ENCODE results near the gene PLAAT2.
"Not testable (repeated sequence)": the region's sequence is repeated elsewhere in the genome, so short reads cannot be mapped to it uniquely, and the experiment has no call there.

Gene PLAAT2

DNA sequence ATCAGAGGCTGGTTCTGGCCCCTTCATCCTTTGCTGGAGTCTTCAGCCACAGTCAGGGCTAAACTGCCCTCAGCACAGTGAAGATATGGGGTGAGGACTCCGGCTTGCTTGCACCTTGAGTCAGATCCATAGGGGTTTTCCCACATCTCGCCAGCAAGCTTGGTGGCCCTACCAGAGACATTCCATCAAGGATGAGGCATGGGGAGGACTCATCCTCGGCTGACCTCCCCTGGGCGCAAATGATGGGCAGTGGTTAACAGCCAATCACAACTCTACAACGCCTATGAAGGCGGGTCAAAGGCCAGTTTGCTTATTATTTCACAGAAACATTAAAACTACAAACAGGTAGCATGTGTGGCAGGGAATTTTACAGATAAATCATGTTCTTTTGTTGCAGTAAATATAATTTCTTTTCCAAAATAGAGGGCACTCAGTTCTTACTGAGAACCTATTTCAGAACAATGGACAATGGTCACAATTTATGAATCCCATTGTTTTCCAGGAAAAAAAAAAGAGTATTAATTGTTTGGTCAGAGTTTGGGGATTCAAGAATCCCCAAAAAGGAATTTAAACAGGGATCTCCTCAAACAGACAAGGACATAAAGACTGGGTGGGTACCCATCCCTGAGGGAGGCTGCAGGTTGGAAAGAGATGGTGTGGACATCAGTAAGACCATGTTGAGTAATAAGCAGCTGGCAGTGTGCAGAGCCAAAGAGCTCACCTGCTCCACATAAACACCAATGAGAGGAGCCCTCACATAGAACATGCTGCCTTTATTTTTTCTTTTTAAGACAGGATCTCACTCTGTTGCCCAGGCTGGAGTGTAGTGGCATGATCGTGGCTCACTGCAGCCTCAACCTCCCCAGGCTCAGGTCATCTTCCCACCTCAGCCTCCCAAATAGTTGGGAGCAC is 36.3 kb upstream of the PLAAT2 start:
- no peaks in the 10 kb centered on the region for H3K27me3 ChIP-seq (ENCODE audit: insufficient read depth, low read length)
- peak overlapping the region; percentile 69; the same call in 1 of the 2 replicates for H3K27ac ChIP-seq (ENCODE audit: low read depth, low read length)
- H3K4me1 ChIP-seq (ENCODE audit: control insufficient read depth, insufficient read depth, low read length, unreplicated experiment): peaks cover 35% of the 10 kb centered on the region
- H3K36me3 ChIP-seq (ENCODE audit: insufficient read depth, low read length): no peaks in the 10 kb centered on the region; the same call in 1 of the 2 replicates
- no peak overlapping the region for H3K4me3 ChIP-seq (ENCODE audit: low read depth, low read length)
- H2AFZ ChIP-seq (ENCODE audit: low read length, unreplicated experiment): no peak overlapping the region
- peaks cover 7% of the 10 kb centered on the region for H3K79me2 ChIP-seq (ENCODE audit: control insufficient read depth, insufficient read depth, low read length, unreplicated experiment)

DNA sequence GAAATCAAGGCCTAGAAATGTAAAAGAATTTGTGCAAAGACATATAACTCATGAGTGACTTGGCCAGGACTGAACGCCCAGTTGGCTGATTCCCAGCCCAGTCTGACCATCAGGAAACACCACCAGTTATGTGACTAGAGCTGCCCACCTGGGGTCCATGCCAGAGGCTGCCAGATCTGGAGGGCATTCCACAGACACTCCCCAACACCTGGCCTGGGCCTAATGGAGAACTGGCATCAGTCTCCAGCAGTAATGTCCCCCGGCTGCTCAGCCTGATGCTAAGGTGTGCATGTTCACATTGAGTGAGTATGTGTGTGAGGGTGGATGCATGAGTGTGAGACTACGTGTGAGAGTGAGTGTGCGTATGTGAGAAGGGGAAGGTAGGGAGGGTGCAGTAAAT is 35.4 kb upstream of the PLAAT2 start:
- H2AFZ ChIP-seq (ENCODE audit: low read length, unreplicated experiment): no peak overlapping the region

DNA sequence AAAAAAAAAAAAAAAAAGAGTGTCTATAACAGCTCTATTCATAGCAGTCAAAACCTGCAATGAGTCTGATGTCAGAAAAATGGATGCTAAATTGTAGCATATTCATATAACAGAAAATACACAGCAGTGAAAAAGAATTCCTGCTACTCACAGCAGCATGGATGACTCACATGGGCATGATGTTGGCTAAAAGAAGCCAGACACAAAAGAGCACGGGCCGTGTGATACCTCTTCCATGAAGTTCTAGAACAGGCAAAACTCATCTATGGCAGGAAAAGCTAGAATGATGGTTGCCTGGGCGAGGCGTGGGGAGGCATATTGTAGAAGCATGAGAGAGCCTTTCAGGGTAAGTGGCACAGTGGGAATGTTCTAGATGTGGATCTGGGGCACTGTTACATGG is 32.1 kb upstream of the PLAAT2 start:
- Histone ChIP-seq H3K79me2 (ENCODE audit: control insufficient read depth, insufficient read depth, low read length, unreplicated experiment) (peaks cover 5% of the 10 kb centered on the region), H3K36me3 (ENCODE audit: insufficient read depth, low read length) (peaks cover 2% of the 10 kb centered on the region; the same call in 1 of the 2 replicates), H2AFZ (ENCODE audit: low read length, unreplicated experiment) (no peak overlapping the region), H3K4me1 (ENCODE audit: control insufficient read depth, insufficient read depth, low read length, unreplicated experiment) (peaks cover 19% of the 10 kb centered on the region), H3K27ac (ENCODE audit: low read depth, low read length) (no peak overlapping the region), H3K4me3 (ENCODE audit: low read depth, low read length) (no peak overlapping the region), H3K27me3 (ENCODE audit: insufficient read depth, low read length) (no peaks in the 10 kb centered on the region)

More for the DNA sequence above, 35.4 kb upstream of the PLAAT2 start:
- Histone ChIP-seq H3K79me2 (ENCODE audit: control insufficient read depth, insufficient read depth, low read length, unreplicated experiment) (peaks cover 7% of the 10 kb centered on the region), H3K27me3 (ENCODE audit: insufficient read depth, low read length) (no peaks in the 10 kb centered on the region), H3K4me1 (ENCODE audit: control insufficient read depth, insufficient read depth, low read length, unreplicated experiment) (peaks cover 33% of the 10 kb centered on the region), H3K27ac (ENCODE audit: low read depth, low read length) (peak overlapping the region; percentile 49; the same call in 1 of the 2 replicates), H3K36me3 (ENCODE audit: insufficient read depth, low read length) (no peaks in the 10 kb centered on the region; the same call in 1 of the 2 replicates), H3K4me3 (ENCODE audit: low read depth, low read length) (no peak overlapping the region)

DNA sequence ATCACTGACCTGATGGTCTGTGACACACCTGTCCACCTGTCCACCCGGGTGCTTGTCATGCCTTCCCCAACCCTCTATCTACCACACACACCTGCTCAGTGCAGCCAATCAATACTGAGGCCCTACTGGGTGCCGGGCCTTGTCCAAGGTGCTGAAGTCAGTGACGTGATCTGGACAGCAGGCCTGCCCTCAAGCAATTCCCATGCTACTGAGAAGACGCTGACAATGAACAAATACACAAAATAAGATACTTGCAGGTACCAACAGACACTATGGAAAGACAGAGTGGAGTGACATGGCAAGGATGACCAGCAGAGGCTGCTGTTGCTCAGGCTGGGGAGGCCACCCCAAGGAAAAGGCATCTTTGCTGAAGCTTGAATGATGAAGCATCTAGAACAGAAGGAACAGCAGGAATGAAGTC is 29.8 kb upstream of the PLAAT2 start:
- Histone ChIP-seq H3K27me3 (ENCODE audit: insufficient read depth, low read length) (no peaks in the 10 kb centered on the region), H3K4me3 (ENCODE audit: low read depth, low read length) (no peak overlapping the region), H3K4me1 (ENCODE audit: control insufficient read depth, insufficient read depth, low read length, unreplicated experiment) (peaks cover 3% of the 10 kb centered on the region), H3K36me3 (ENCODE audit: insufficient read depth, low read length) (peaks cover 2% of the 10 kb centered on the region; the same call in 1 of the 2 replicates), H3K79me2 (ENCODE audit: control insufficient read depth, insufficient read depth, low read length, unreplicated experiment) (no peaks in the 10 kb centered on the region), H3K27ac (ENCODE audit: low read depth, low read length) (no peak overlapping the region), H2AFZ (ENCODE audit: low read length, unreplicated experiment) (no peak overlapping the region)

DNA sequence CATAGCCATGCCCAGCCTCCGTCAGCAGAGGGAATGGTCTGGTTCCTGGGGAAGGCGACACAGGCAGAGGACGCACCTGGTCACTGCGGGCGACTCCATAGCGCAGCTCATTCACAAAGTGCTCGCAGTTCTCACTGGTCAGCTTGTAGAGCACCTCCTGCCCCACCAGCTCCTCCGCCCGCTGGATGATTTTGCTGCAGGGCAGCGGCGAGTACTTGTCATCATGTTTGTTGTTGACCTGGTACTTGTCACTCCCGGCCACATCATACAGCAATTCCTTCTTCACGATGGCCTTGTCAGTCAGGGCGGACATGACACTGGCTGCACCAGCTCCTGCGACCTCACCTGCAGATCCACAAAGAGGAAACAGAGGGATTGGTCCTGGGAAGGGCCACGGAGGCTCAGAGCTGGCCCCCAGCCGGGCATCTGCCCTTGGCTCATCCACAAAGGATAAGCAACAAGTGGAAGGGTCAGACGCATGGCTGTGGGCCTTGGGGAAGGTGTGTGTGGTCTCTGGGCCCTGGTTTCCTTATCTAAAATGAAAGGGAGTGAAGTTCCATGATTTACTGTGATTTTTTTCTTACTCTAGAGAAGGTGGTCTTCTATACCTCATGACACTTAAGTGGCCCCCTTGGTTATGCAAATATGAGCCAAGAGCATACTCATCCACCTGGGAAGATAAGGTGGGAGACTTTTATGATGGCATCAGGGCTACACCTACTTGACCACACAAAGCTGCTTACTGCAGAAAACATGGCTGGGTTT is 27.0 kb upstream of the PLAAT2 start:
- peaks cover 7% of the 10 kb centered on the region; the same call in 1 of the 2 replicates for H3K36me3 ChIP-seq (ENCODE audit: insufficient read depth, low read length)

DNA sequence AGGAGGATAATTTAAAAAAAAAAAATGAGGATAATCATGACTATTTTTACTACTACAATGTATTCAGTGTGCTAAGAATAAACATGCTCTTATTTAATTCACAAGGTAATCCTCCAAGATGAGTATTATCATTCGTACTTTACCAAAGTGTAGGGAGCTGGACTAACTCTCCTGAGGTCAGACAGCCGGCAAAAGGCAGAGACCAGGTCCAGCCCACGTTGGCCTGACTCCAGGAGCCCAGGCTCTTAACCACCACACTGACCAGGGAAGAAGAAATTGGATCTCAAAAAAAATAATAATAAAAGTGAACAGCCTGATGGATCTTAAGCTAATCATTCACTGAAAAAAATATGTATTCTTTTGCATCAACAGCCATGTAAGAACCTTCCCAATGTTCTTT is 25.8 kb upstream of the PLAAT2 start:
- Histone ChIP-seq H3K27me3 (ENCODE audit: insufficient read depth, low read length) (no peaks in the 10 kb centered on the region), H3K79me2 (ENCODE audit: control insufficient read depth, insufficient read depth, low read length, unreplicated experiment) (no peaks in the 10 kb centered on the region), H2AFZ (ENCODE audit: low read length, unreplicated experiment) (no peak overlapping the region), H3K36me3 (ENCODE audit: insufficient read depth, low read length) (peaks cover 8% of the 10 kb centered on the region; the same call in 1 of the 2 replicates), H3K4me1 (ENCODE audit: control insufficient read depth, insufficient read depth, low read length, unreplicated experiment) (no peaks in the 10 kb centered on the region), H3K27ac (ENCODE audit: low read depth, low read length) (no peak overlapping the region), H3K4me3 (ENCODE audit: low read depth, low read length) (no peak overlapping the region)

More for the DNA sequence above, 27.0 kb upstream of the PLAAT2 start:
- Histone ChIP-seq H3K79me2 (ENCODE audit: control insufficient read depth, insufficient read depth, low read length, unreplicated experiment) (no peaks in the 10 kb centered on the region), H3K27ac (ENCODE audit: low read depth, low read length) (no peak overlapping the region), H3K4me3 (ENCODE audit: low read depth, low read length) (no peak overlapping the region), H3K27me3 (ENCODE audit: insufficient read depth, low read length) (no peaks in the 10 kb centered on the region), H2AFZ (ENCODE audit: low read length, unreplicated experiment) (no peak overlapping the region), H3K4me1 (ENCODE audit: control insufficient read depth, insufficient read depth, low read length, unreplicated experiment) (no peaks in the 10 kb centered on the region)

DNA sequence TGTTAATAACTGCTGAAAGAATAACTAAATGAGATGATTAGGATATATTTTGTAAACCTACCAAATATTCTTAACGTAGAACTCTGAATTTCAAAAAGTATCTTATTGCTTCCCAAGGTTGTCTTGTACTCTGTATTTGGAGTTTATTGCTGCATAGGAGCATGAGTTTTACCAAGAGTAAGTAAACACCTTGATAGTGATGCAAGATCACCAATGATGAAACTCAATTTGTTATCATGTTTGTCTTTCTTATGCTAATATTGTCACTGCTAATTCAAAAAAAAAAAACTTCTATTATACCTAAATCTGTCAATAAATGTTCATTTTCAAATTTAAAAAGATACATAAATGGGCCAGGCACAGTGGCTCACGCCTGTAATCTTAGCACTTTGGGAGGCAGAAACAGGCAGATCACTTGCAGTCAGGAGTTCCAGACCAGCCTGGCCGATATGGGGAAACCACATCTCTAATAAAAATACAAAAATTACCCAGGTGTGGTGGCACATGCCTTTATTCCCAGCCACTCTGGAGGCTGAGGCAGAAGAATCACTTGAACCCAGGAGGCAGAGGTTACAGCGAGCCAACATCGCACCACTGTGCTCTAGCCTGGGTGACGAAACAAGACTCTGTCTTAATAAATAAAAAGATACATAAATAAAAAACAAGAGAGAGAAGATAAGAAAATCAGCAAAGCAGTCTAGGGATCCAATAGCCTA is 23.4 kb upstream of the PLAAT2 start:
- peaks cover 13% of the 10 kb centered on the region; the same call in 1 of the 2 replicates for H3K36me3 ChIP-seq (ENCODE audit: insufficient read depth, low read length)

DNA sequence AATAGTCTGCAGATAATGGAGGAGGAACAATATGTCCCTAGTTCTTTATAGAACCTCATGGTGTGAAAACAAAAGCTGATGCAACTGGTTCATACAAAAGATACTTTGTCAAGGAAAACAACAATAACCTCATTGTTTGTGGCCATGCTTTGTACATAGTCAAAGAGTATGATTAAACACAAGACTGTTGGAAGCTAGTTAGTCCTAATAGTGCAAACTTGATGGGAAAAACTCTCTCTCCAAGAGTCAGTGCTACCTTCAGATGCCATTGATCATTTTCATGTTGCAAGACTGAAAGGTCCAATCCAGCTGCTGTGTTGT is 20.1 kb upstream of the PLAAT2 start:
- no peak overlapping the region for H3K27ac ChIP-seq (ENCODE audit: low read depth, low read length)
- no peaks in the 10 kb centered on the region for H3K27me3 ChIP-seq (ENCODE audit: insufficient read depth, low read length)
- no peaks in the 10 kb centered on the region for H3K79me2 ChIP-seq (ENCODE audit: control insufficient read depth, insufficient read depth, low read length, unreplicated experiment)
- peaks cover 19% of the 10 kb centered on the region for H3K36me3 ChIP-seq (ENCODE audit: insufficient read depth, low read length)
- H3K4me1 ChIP-seq (ENCODE audit: control insufficient read depth, insufficient read depth, low read length, unreplicated experiment): no peaks in the 10 kb centered on the region
- H3K4me3 ChIP-seq (ENCODE audit: low read depth, low read length): no peak overlapping the region
- no peak overlapping the region for H2AFZ ChIP-seq (ENCODE audit: low read length, unreplicated experiment)

More for the DNA sequence above, 23.4 kb upstream of the PLAAT2 start:
- Histone ChIP-seq H3K79me2 (ENCODE audit: control insufficient read depth, insufficient read depth, low read length, unreplicated experiment) (no peaks in the 10 kb centered on the region), H3K4me3 (ENCODE audit: low read depth, low read length) (no peak overlapping the region), H3K27ac (ENCODE audit: low read depth, low read length) (no peak overlapping the region), H2AFZ (ENCODE audit: low read length, unreplicated experiment) (no peak overlapping the region), H3K27me3 (ENCODE audit: insufficient read depth, low read length) (no peaks in the 10 kb centered on the region), H3K4me1 (ENCODE audit: control insufficient read depth, insufficient read depth, low read length, unreplicated experiment) (no peaks in the 10 kb centered on the region)

DNA sequence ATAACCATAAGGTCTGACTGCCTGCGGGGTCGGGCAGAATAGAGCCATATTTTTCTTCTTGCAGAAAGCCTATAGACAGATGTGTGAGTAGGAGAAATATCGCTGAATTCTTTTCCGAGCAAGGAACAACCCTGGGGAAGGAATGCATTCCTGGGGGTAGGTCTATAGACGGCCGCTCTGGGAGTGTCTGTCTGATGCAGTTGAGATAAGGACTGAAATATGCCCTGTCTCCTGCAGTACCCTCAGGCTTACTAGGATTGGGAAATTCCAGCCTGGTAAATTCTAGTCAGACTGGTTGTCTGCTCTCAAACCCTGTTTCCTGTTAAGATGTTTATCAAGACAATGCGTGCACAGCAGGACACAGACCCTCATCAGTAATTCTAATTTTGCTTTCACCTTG is 18.0 kb upstream of the PLAAT2 start:
- H2AFZ ChIP-seq (ENCODE audit: low read length, unreplicated experiment); H3K27me3 ChIP-seq (ENCODE audit: insufficient read depth, low read length); H3K4me3 ChIP-seq (ENCODE audit: low read depth, low read length); H3K79me2 ChIP-seq (ENCODE audit: control insufficient read depth, insufficient read depth, low read length, unreplicated experiment); H3K4me1 ChIP-seq (ENCODE audit: control insufficient read depth, insufficient read depth, low read length, unreplicated experiment); H3K27ac ChIP-seq (ENCODE audit: low read depth, low read length): not testable (repeated sequence)
- peaks cover 19% of the 10 kb centered on the region for H3K36me3 ChIP-seq (ENCODE audit: insufficient read depth, low read length)

DNA sequence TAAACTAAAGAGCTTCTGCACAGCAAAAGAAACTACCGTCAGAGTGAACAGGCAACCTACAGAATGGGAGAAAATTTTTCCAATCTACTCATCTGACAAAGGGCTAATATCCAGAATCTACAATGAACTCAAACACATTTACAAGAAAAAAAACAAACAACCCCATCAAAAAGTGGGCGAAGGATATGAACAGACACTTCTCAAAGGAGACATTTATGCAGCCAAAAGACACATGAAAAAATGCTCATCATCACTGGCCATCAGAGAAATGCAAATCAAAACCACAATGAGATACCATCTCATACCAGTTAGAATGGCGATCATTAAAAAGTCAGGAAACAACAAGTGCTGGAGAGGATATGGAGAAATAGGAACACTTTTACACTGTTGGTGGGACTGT is 15.7 kb upstream of the PLAAT2 start:
- H3K27me3 ChIP-seq (ENCODE audit: insufficient read depth, low read length); H2AFZ ChIP-seq (ENCODE audit: low read length, unreplicated experiment); H3K79me2 ChIP-seq (ENCODE audit: control insufficient read depth, insufficient read depth, low read length, unreplicated experiment); H3K27ac ChIP-seq (ENCODE audit: low read depth, low read length); H3K4me3 ChIP-seq (ENCODE audit: low read depth, low read length): not testable (repeated sequence)
- H3K36me3 ChIP-seq (ENCODE audit: insufficient read depth, low read length): peaks cover 14% of the 10 kb centered on the region
- H3K4me1 ChIP-seq (ENCODE audit: control insufficient read depth, insufficient read depth, low read length, unreplicated experiment): peaks cover 16% of the 10 kb centered on the region

Data from ACC112 (cell line).